NCI-H1436 (cell line): ENCODE results near the gene LSM11.
"Not testable (repeated sequence)": the region's sequence is repeated elsewhere in the genome, so short reads cannot be mapped to it uniquely, and the experiment has no call there.

Experiments used
- DNase-seq: peaks from one replicate; lab custom pipeline; 2025; lab: John Stamatoyannopoulos, UW

The LSM11 gene

DNA sequence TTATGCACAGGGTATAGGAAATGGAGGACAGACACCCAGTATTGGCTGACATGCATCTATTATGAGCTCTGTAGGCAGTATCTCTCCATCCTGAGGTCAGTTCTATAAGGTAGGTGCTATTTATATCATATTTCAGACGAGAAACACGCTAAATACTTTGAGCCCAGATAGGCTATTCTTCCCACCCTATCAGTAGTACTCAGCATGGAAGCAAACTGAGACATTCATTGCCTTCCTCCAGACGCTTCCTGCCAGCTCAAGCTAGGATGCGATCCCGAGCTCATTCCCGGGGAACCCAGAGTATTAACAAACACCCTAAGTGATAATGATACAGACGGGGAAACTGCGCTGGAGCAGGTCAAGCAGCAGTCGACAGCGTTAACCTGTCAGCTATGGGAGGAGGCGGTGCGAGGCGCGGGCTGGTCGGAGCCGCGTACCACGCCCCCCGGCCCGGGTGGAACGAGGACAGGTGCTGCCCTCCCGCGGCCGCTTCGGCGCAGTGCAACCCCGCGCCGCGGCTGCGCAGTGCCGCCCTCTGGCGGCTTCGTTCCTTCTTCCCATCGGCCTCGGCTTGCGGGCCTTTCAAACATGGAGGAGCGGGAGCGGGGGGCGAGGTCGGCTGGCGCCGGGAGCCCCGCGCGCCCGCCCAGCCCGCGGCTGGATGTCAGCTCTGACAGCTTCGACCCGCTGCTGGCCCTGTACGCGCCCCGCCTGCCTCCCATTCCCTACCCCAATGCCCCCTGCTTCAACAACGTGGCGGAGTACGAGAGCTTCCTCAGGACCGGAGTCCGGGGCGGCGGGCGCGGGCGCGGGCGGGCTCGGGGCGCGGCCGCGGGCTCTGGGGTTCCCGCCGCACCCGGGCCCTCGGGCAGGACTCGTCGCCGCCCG is at the start of gene LSM11:
Gene LSM11, plus strand, starts transcription at position 550 of the 888 bp plus-strand sequence. Its CDS starts 39 bp downstream, at position 589.
- peak; percentile 77 for DNase-seq

DNA sequence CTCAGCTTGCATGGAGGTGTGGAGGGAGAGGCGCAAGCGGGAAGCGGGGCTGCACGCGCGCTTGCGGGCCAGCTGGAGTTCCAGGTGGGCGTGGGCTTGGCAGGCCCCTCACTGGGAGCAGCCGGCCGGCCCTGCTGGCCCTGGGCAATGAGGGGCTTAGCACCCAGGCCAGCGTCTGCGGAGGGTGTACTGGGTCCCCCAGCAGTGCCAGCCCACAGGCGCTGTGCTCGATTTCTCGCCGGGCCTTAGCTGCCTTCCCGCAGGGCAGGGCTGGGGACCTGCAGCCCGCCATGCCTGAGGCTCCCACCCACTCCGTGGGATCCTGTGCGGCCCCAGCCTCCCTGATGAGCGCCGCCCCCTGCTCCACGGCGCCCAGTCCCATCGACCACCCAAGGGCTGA is 49.7 kb upstream of the LSM11 start:
- not testable (repeated sequence) for DNase-seq

DNA sequence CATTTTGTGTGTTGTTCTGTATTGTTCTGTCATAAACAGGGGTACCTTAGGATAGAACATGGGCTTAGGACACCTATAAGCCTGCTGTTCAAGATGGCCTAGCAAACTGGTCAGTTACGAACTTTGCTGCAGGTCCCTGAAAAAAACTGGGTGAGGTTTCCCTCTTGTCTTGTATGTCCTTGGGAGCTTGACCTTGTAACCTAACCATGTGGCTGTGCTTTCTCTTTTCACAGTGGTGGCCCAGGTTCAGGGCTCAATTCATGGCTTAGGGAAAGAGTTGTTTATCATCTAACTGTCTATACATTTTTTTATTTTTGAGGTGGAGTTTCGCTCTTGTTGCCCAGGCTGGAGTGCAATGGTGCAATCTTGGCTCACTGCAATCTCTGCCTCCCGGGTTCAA is 47.4 kb upstream of the LSM11 start:
- DNase-seq: not testable (repeated sequence)

DNA sequence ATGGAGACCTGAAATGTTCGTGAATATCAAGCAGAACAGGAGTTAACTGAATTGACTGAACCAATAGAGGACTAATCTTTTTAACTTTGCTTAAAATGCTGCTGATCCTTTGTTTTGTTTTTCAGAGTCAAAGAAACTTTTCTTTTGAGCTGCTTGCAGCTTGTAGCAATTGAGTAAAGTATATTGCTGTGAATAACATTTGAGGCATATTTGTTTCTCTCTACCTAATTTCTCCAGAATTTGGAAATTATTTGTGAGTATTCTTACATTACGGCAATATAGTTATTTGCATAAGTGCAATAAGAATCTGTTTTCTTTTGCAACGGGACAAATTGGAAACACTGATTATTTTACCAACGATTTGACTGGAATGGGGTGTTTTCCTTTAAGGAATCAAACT is 44.8 kb upstream of the LSM11 start:
- DNase-seq: not testable (repeated sequence)

DNA sequence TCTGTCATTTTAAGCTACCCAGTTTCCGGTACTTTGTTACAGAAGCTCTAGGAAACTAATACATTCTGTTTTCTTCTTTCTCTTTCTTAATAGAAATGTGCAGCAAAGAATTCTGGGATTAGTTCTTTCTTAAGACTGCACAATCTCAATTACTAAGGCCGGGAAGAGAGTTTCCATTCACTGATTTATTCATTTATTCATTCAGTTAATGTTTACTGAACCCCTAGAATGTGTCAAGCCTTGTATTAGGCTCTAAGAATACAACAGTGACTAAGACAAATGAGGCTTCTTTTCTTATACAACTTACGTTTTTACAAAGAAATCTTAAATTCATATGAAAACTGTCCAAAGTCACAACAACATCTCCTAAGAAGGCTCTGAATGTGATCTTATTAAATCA is 39.8 kb upstream of the LSM11 start:
- DNase-seq: no peak

DNA sequence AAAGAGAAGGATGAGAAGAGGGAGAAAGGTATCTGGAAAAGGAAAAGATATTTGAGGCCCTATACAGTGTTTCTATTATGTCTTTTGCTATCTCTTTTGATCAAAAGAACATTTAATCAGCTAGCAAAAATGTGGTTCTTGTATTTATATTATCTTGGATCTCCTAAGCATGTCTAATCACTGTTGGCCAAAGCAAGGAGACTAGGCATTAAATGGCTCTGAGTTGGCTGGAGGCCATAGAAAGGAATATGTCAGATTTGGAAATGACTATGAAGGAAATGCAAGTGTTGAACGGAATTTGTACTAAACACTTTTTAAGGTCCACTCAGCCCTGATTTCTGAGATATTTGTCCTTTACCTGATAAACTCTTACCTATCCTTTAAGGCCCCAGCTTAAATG is 34.6 kb upstream of the LSM11 start:
- DNase-seq: no peak

DNA sequence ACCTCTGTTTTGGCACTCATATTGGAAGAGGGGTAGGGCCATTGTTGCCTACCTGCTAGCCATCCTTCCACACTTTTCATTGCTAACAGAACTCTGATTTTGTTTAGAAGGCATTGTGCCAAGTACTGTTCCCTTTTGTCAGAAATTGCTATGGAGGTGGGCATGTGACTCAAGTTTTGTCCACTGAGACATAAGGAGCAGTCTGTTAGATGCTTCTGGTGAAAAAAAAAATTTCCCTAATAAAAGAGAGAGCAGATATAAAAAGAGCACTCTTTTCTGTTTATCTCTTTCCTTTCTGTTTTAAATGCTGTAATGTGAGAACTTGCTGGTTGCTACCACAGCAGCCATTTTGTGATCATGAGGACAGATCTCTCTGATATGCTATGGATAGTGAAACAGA is 34.2 kb upstream of the LSM11 start:
- DNase-seq: no peak

DNA sequence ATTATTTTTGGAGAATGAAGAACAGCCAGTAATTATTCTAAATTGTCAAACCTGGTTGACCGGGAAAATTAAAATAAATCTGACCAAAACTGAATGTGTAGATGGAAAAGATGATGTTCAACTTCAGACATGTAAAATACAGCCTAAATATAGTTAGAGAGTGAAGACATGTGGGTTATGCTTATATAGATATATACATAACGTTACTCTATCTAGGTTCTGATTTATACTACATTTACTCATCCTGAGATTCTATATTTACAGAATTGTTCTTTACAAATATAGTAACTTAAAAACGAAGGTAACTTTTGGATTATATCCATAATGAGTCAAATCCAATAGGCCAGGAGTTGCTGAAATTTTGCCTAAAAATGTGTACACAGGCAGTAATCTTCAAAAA is 33.1 kb upstream of the LSM11 start:
- DNase-seq: no peak

DNA sequence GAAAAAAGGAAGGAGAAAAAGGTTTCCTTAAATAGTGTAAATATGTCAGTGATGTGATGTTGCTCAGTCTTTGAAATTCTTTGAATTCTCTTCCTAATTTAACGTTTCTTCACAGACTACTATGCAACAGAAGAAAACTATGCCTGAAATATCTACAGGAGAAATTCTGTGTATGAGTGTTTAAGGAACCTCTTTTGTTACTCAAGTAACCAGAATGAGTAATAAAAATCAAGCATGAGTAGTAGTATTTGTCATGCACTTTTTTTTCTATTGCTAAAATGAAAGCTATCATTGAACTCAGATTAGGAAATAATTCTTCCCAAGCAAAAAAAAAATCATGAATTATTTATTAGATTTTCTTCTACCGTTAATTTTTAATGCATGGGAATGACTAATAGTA is 32.6 kb upstream of the LSM11 start:
- no peak for DNase-seq

DNA sequence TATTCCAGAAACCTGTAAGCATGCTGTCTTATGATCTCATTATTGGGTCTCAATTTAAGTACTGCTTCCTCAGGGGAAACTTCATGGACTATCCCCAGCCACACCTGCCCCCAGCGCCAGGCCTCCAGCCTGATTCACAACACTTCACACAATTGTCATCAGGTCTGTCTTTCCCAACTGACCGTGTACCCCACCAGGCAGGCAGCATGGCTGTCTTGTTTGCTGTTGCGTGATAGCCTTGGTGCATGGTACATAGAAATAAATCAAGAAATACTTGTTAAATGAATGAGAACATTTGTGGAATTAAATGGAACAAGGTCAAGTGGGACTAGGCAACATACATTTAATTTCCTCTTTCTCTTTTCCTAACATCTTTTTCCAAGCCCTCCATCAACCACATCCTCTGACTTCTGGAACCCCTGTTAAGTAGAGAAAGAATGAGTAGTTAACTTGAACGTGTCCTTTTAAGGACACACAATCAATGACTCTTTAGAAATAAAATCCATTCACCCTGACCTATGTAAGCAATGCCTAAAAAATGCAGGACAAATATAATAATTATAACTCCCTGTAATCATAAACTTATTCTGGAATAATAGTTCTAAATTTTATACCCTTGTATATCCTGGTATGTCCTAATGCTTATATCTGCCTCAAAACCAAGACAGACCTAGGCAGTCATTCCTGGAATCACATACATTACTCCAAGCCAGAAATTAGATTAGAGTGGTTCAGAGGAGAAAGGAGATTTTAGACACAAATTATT is 29.5 kb upstream of the LSM11 start:
- DNase-seq: no peak

DNA sequence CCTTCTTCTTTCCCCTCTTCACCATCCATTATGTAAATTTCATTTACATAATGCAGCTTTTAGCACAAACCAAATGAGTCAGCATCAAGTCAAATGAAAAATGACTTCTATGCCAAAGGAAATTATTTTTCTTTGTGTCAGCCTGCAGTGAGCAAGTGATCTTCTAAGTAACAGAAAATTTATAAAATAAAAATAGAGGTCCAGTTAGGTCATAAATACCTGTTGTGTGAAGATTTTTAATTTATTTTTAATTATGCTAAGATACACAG is 29.0 kb upstream of the LSM11 start:
- no peak for DNase-seq

DNA sequence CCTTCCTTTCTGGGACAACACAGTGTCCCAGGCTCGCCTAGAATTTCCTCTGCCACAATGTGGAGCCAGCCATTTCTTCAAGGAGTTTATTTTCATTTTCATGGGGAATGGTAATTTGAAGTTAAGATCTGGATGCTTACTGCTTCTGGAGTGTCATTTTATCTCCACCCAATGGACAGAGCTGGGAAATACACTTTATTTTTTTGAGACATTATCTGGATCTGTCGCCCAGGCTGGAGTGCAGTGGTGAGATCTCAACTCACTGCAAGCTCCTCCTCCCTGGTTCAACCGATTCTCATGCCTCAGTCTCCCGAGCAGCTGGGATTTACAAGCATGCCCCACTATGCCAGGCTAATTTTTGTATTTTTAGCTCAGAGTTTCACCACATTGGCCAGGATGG is 25.0 kb upstream of the LSM11 start:
- peak; percentile 19 for DNase-seq

DNA sequence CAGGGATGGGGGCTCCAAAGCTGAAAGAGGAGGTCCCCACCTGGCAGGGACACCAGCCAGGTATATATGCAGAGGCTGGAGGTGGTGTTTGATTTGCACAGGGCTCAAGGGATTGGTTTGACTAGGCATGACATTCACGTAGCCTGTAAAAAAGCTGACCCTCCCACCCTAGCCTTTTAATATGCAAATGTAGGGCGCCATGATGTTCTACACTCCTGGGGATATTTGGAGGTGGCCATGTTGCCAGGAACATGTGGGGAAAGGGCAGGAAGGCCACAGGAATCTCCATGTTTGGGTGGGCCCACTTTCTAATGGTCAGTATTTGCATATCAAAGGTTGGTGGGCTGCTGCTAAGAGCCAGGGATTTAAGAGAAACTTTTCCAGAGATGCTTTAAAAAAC is 24.3 kb upstream of the LSM11 start:
- DNase-seq: no peak

DNA sequence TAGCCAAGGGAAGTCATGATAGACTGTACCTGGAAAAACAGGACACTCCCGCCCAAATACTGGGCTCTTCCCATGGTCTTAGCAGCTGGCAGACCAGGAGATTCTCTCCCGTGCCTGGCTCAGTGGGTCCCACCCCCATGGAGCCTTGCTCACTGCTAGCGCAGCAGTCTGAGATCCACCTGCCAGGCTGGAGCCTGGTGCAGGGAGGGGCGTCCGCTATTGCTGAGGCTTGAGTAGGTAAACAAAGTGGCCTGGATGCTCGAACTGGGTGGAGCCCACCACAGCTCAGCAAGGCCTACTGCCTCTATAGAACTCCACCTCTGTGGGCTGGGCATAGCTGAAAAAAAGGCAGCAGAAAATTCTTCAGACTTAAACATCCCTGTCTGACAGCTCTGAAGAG is 22.4 kb upstream of the LSM11 start:
- no peak for DNase-seq

DNA sequence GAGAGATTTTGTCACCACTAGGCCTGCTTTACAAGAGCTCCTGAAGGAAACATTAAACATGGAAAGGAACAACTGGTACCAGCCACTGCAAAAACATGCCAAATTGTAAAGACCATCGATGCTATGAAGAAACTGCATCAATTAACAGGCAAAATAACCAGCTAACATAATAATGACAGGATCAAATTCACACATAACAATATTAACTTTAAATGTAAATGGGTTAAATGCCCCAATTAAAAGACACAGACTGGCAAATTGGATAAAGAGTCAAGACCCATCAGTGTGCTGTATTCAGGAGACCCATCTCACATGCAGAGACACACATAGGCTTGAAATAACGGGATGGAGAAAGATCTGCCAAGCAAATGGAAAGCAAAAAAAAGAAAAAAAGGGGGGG is 20.6 kb upstream of the LSM11 start:
- DNase-seq: not testable (repeated sequence)

DNA sequence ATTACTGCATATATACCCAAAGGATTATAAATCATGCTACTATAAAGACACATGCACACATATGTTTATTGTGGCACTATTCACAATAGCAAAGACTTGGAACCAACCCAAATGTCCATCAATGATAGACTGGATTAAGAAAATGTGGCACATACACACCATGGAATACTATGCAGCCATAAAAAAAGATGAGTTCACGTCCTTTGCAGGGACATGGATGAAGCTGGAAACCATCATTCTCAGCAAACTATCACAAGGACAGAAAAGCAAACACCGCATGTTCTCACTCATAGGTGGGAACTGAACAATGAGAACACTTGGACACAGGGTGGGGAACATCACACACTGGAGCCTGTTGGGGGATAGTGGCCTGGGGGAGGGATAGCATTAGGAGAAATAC is 16.9 kb upstream of the LSM11 start:
- DNase-seq: not testable (repeated sequence)

DNA sequence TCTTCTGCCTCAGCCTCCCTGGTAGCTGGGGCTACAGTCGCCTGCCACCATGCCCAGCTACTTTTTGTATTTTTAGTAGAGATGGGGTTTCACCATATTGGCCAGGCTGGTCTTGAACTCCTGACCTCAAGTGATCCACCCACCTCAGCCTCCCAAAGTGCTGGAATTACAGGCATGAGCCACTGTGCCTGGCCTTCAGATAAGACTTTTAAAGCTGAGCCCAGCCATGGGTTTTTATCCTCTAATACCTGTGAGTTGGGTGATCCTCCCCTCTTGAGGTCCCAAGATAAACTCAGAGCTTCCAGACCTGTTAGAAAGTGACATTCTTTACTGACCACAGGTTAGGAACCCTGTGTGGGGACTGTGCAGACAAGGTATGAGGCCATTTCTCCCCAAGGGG is 15.7 kb upstream of the LSM11 start:
- DNase-seq: not testable (repeated sequence)

DNA sequence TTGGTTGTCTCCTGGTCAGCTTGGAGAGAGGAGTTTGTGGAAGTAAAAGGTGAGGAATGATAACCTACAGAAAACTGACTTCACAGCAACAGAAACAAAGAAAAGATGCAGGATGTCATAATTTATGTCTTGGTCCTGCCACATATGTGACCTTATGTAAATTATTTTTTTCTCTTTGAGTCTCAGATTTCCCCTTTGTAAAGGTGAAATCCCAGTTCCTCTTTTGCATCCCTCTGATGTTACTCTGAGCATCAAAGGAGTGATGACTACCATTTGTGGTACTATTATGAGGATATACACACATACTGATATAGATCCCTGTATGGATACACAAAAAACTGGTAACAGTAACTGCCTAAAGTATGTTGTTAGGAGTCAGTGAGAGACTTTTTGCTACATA is 13.7 kb upstream of the LSM11 start:
- no peak for DNase-seq

DNA sequence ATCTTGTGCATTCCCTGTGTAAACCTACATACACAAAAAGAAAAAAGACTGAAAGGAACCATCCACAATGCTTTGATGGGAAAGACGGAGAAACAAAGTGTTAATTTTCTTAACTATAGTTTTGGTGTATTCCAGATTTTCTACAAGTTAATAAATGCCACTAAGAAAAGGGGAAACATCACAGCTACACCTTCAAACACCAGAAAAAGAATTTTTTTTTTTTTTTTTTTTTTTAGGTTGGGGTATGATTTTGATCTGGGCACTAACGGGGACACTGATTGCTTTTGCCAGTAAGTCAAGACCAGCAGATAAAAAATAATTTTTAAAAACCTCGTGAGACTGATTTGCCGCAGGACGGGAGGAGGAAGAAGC is 12.6 kb upstream of the LSM11 start:
- no peak for DNase-seq

DNA sequence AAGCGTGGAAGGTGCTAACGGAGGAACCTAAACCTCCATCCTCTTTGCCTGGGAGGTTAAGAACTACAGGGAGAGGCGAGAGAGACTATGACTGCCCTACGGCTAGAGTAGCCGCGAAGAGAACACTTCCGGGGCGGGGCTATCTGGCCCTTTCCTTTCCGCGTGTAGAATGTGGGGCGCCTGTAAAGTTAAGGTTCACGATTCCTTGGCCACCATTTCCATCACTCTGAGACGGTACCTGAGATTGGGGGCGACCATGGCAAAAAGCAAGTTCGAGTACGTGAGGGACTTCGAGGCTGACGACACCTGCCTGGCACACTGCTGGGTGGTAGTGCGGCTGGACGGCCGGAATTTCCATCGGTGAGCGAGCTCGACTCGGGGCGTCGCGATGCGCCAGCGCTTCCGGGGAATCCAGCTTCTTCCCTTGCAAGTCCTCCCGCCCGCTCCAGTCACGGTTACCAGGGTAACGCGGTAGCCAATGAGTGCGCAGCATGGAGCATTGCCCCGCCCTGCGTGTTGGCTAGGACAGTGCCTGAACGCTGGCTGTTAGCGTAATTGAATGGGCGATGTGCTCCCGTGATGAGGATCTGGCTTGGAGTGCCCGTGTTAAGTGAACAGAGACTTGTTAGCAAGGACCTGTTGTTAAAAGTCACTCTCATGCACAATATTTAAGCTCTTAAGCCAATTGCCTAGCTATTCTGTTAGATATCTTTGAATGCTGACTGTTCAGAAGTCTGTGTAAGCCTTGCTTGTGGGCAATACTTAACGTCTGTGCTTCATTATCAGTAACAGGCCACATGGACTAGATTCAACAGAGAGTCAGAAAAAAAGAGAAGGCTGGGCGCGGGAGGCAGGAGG is 12.0 kb upstream of the LSM11 start, which contains the start of gene THG1L:
Gene THG1L, plus strand, starts transcription at position 149 of the 858 bp plus-strand sequence. Its CDS starts 21 bp downstream, at position 170.
- DNase-seq: peak; percentile 98

DNA sequence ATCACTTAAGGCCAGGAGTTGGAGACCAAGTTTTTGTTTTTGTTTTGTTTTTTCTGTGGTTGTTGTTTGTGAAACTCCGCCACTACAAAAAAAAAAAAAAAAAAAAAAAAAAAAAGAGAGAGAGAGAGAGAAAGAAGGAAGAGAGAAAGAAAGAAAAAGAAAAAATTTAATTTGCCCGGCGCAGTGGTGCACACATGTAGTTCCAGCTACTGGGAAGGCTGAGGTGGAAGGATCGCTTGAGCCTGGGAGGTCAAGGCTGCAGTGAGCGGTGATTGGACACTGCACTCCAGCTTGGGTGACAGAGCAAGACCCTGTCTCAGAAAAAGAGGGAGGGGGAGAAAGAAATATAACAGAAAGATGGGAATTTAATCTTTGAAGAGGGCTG is 11.4 kb upstream of the LSM11 start:
- DNase-seq: no peak

DNA sequence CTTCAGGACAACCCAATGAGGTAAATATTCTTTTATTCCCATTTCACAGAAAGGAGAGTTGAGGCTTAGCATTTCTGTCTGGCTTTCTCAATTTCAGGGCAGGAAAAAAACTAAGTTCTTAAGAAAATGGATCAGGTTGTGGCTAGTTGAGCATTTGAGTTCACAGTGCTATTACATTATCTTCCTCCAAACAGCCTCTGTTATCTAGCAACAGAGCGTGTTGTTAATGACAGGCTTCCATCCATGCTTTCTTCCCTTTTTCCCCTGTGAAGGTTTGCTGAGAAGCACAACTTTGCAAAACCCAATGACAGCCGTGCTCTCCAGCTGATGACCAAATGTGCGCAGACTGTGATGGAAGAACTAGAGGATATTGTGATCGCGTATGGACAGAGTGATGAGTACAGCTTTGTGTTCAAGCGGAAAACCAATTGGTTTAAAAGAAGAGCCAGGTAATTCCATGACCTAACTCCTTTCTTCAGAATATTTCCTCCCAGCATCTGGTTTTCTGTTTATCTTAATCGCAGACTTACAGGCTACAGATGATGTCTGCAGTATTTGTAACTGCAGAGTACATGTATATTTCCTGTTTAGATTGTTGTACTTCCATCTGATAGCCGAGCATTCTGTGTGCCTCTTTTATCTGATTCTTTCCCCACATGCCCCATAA is 10.8 kb upstream of the LSM11 start:
- no peak for DNase-seq
